ENCODE data around the gene COPB2. TPM values are rescaled to one million over a fixed set of nuclear protein-coding genes. Genes with fewer than 3 reads are reported as not detected.

COPB2 gene
- total and polyA plus RNA-seq, 2 of the 4 experiments (the other 2 are of a cell fraction) = 179 to 363 TPM

GRCh38 chr3:139430493-139430892 is 41.0 kb upstream of the COPB2 start:
- Histone ChIP-seq H3K9ac (ENCODE audit: low read depth, low read length) (no peak overlapping the region), H3K27ac (ENCODE audit: insufficient read depth, low read length) (no peak overlapping the region), H2BK120ac (ENCODE audit: low read depth, low read length) (no peak overlapping the region), H3K23ac (ENCODE audit: low read depth, low read length) (no peak overlapping the region), H3K79me1 (ENCODE audit: low read depth in 1 of 2, low read length in 2 of 2) (no peaks in the 10 kb centered on the region), H3K18ac (ENCODE audit: low read depth, low read length) (no peak overlapping the region), H2AK5ac (ENCODE audit: low read depth, low read length) (no peak overlapping the region), H3K4ac (ENCODE audit: low read depth, low read length) (no peak overlapping the region), H3K9me1 (ENCODE audit: insufficient read depth, low read length) (no peaks in the 10 kb centered on the region), H3K4me2 (ENCODE audit: low read depth, low read length) (no peak overlapping the region), H4K91ac (ENCODE audit: insufficient read depth, low read depth, low read length) (no peak overlapping the region), H2BK5ac (ENCODE audit: low read depth, low read length, poor library complexity, severe bottlenecking) (no peak overlapping the region), H3K9me3 (ENCODE audit: control insufficient read depth, insufficient read depth, low read length) (no peaks in the 10 kb centered on the region), H2BK15ac (ENCODE audit: low read depth, low read length) (no peak overlapping the region), H2AK9ac (replicated peaks; ENCODE audit: low read depth, low read length, poor library complexity) (no peak overlapping the region), H2AFZ (replicated peaks; ENCODE audit: low read length, poor library complexity) (no peak overlapping the region), H4K5ac (ENCODE audit: low read depth, low read length) (no peak overlapping the region), H4K8ac (ENCODE audit: low read depth in 2 of 2, low read length in 2 of 2) (no peak overlapping the region), H3K4me3 (ENCODE audit: insufficient read depth, low read depth, low read length) (no peak overlapping the region), H3K4me1 (ENCODE audit: control insufficient read depth, insufficient read depth, low read length) (peaks cover 3% of the 10 kb centered on the region; the same call in 1 of the 2 replicates), H3K36me3 (ENCODE audit: control insufficient read depth, insufficient read depth, low read length) (no peaks in the 10 kb centered on the region), H2BK20ac (ENCODE audit: low read depth, low read length) (no peak overlapping the region), H3K14ac (replicated peaks; ENCODE audit: low read depth, low read length) (no peak overlapping the region), H3K56ac (ENCODE audit: extremely low read depth, insufficient read depth, low read length) (no peak overlapping the region), H4K20me1 (ENCODE audit: insufficient read depth, low read length) (no peaks in the 10 kb centered on the region), H3K27me3 (ENCODE audit: control insufficient read depth, insufficient read depth, low read length) (no peaks in the 10 kb centered on the region)
- dilution Hi-C loops (cut with HindIII; ENCODE audit: low sequenced_read_pairs, unreplicated experiment) (no loop called here), in situ Hi-C loops (cut with MboI; ENCODE audit: low sequenced_read_pairs) (loop anchor here (25.0 kb wide), 1 partner anchor 1432 kb away; no protein-coding TSS in a partner anchor), intact Hi-C loops (cut with micrococcal nuclease) (no loop called here)
- CTCF ChIA-PET = no interaction called here
- BruUV-seq (replicated peaks) = no TSS peak
- no peak for ATAC-seq (ENCODE audit: low read depth)
- no peak for TF ChIP-seq CTCF (conservative IDR thresholded peaks at IDR 0.05; ENCODE audit: low read depth, low read length)
- TF ChIP-seq ELK1 (IDR thresholded peaks at IDR 0.05; ENCODE audit: borderline replicate concordance, low read depth, low read length) = no peak
- TF ChIP-seq RCOR1 (IDR thresholded peaks at IDR 0.05; ENCODE audit: insufficient replicate concordance, low read length) = no peak
- TF ChIP-seq NFE2L2 (IDR thresholded peaks at IDR 0.05; ENCODE audit: low read depth, low read length) = no peak
- no peak for TF ChIP-seq RFX5 (IDR thresholded peaks at IDR 0.05; ENCODE audit: low read depth, low read length)
- no peak for TF ChIP-seq MAZ (IDR thresholded peaks at IDR 0.05; ENCODE audit: borderline replicate concordance, low read depth, low read length)
- TF ChIP-seq CEBPB (IDR thresholded peaks at IDR 0.05; ENCODE audit: low read depth, low read length) = no peak
- TF ChIP-seq SMC3 (IDR thresholded peaks at IDR 0.05; ENCODE audit: low read depth, low read length) = no peak
- no peak for TF ChIP-seq MXI1 (IDR thresholded peaks at IDR 0.05; ENCODE audit: borderline replicate concordance, low read depth, low read length)
- no peak for TF ChIP-seq CHD1 (IDR thresholded peaks at IDR 0.05; ENCODE audit: low read depth, low read length)
- no peak for TF ChIP-seq POLR2A (IDR thresholded peaks at IDR 0.05; ENCODE audit: low read depth, low read length)
- no peak for TF ChIP-seq RAD21 (IDR thresholded peaks at IDR 0.05; ENCODE audit: low read length)
- no peak for TF ChIP-seq USF2 (IDR thresholded peaks at IDR 0.05; ENCODE audit: low read depth, low read length)
- no peak for TF ChIP-seq FOS (IDR thresholded peaks at IDR 0.05; ENCODE audit: low read depth, low read length)
- TF ChIP-seq MAFK (IDR thresholded peaks at IDR 0.05; ENCODE audit: low read depth, low read length) = no peak
- no peak for TF ChIP-seq BHLHE40 (IDR thresholded peaks at IDR 0.05; ENCODE audit: low read depth, low read length)
- DNase-seq = no peak
- POLR2A ChIA-PET (ENCODE audit: unreplicated experiment) = no interaction called here
